ENCODE results near the gene CDH12.

The CDH12 gene

GRCh38 chr5:21858441-21858840, 994.7 kb downstream of the CDH12 start:
- no peaks in the 10 kb centered on the region for H3K9me3 ChIP-seq (ENCODE audit: control insufficient read depth, low read length)
- H3K27ac ChIP-seq (ENCODE audit: low read depth, low read length, severe bottlenecking): no peak overlapping the region
- WGBS, 2 experiments (ENCODE audit: insufficient coverage in 2 of 2): no CpG with 5 or more reads among the region's 2 CpGs
- no peaks in the 10 kb centered on the region for H3K4me1 ChIP-seq (ENCODE audit: control insufficient read depth, insufficient read depth, low read length, poor library complexity, severe bottlenecking)
- no peak overlapping the region for H3K4me3 ChIP-seq (ENCODE audit: extremely low read depth, insufficient read depth, low read length, poor library complexity, severe bottlenecking)
- H3K36me3 ChIP-seq (ENCODE audit: control insufficient read depth, insufficient read depth, low read length): no peaks in the 10 kb centered on the region

- Histone ChIP-seq H3K27ac (ENCODE audit: low read depth, low read length, severe bottlenecking) (no peak overlapping the region), H3K4me3 (ENCODE audit: extremely low read depth, insufficient read depth, low read length, poor library complexity, severe bottlenecking) (no peak overlapping the region), H3K36me3 (ENCODE audit: control insufficient read depth, insufficient read depth, low read length) (no peaks in the 10 kb centered on the region), H3K9me3 (ENCODE audit: control insufficient read depth, low read length) (no peaks in the 10 kb centered on the region), H3K4me1 (ENCODE audit: control insufficient read depth, insufficient read depth, low read length, poor library complexity, severe bottlenecking) (no peaks in the 10 kb centered on the region)
- WGBS, 2 experiments (ENCODE audit: insufficient coverage in 2 of 2): 89 to 100% methylated on average over 1 of the region's 3 CpGs
These were observed 996.2 kb downstream of the CDH12 start for GRCh38 chr5:21856987-21857386.

- no peak overlapping the region for H3K27ac ChIP-seq (ENCODE audit: low read depth, low read length, severe bottlenecking)
- no peaks in the 10 kb centered on the region for H3K4me1 ChIP-seq (ENCODE audit: control insufficient read depth, insufficient read depth, low read length, poor library complexity, severe bottlenecking)
- WGBS, 2 experiments (ENCODE audit: insufficient coverage in 2 of 2): 72 to 95% methylated on average over 2 of the region's 2 CpGs
- no peaks in the 10 kb centered on the region for H3K36me3 ChIP-seq (ENCODE audit: control insufficient read depth, insufficient read depth, low read length)
- H3K4me3 ChIP-seq (ENCODE audit: extremely low read depth, insufficient read depth, low read length, poor library complexity, severe bottlenecking): no peak overlapping the region
- H3K9me3 ChIP-seq (ENCODE audit: control insufficient read depth, low read length): no peaks in the 10 kb centered on the region
These were observed 1005.8 kb downstream of the CDH12 start for GRCh38 chr5:21847300-21847699.

GRCh38 chr5:21844960-21845359, 1008.2 kb downstream of the CDH12 start:
- no peak overlapping the region for H3K4me3 ChIP-seq (ENCODE audit: extremely low read depth, insufficient read depth, low read length, poor library complexity, severe bottlenecking)
- no CpG with 5 or more reads among the region's 1 CpG for WGBS, 2 experiments (ENCODE audit: insufficient coverage in 2 of 2)
- H3K36me3 ChIP-seq (ENCODE audit: control insufficient read depth, insufficient read depth, low read length): no peaks in the 10 kb centered on the region
- no peaks in the 10 kb centered on the region for H3K9me3 ChIP-seq (ENCODE audit: control insufficient read depth, low read length)
- H3K27ac ChIP-seq (ENCODE audit: low read depth, low read length, severe bottlenecking): no peak overlapping the region
- no peaks in the 10 kb centered on the region for H3K4me1 ChIP-seq (ENCODE audit: control insufficient read depth, insufficient read depth, low read length, poor library complexity, severe bottlenecking)

GRCh38 chr5:21834863-21835262, 1018.3 kb downstream of the CDH12 start:
- no peaks in the 10 kb centered on the region for H3K36me3 ChIP-seq (ENCODE audit: control insufficient read depth, insufficient read depth, low read length)
- H3K4me1 ChIP-seq (ENCODE audit: control insufficient read depth, insufficient read depth, low read length, poor library complexity, severe bottlenecking): no peaks in the 10 kb centered on the region
- H3K27ac ChIP-seq (ENCODE audit: low read depth, low read length, severe bottlenecking): no peak overlapping the region
- no peak overlapping the region for H3K4me3 ChIP-seq (ENCODE audit: extremely low read depth, insufficient read depth, low read length, poor library complexity, severe bottlenecking)
- no peaks in the 10 kb centered on the region for H3K9me3 ChIP-seq (ENCODE audit: control insufficient read depth, low read length)

- 89 to 94% methylated on average over 3 to 4 of the region's 6 CpGs for WGBS, 2 experiments (ENCODE audit: insufficient coverage in 2 of 2)
- H3K36me3 ChIP-seq (ENCODE audit: control insufficient read depth, insufficient read depth, low read length): no peaks in the 10 kb centered on the region
- H3K4me3 ChIP-seq (ENCODE audit: extremely low read depth, insufficient read depth, low read length, poor library complexity, severe bottlenecking): no peak overlapping the region
- H3K27ac ChIP-seq (ENCODE audit: low read depth, low read length, severe bottlenecking): no peak overlapping the region
- H3K4me1 ChIP-seq (ENCODE audit: control insufficient read depth, insufficient read depth, low read length, poor library complexity, severe bottlenecking): no peaks in the 10 kb centered on the region
- no peaks in the 10 kb centered on the region for H3K9me3 ChIP-seq (ENCODE audit: control insufficient read depth, low read length)
These were observed 1021.9 kb downstream of the CDH12 start for GRCh38 chr5:21831145-21831787.

GRCh38 chr5:21826884-21827283, 1026.3 kb downstream of the CDH12 start:
- H3K36me3 ChIP-seq (ENCODE audit: control insufficient read depth, insufficient read depth, low read length): no peaks in the 10 kb centered on the region
- H3K27ac ChIP-seq (ENCODE audit: low read depth, low read length, severe bottlenecking): no peak overlapping the region
- 71% methylated on average over 1 of the region's 1 CpG; no CpG with 5 or more reads in 1 of the 2 experiments for WGBS, 2 experiments (ENCODE audit: insufficient coverage in 2 of 2)
- no peak overlapping the region for H3K4me3 ChIP-seq (ENCODE audit: extremely low read depth, insufficient read depth, low read length, poor library complexity, severe bottlenecking)
- no peaks in the 10 kb centered on the region for H3K9me3 ChIP-seq (ENCODE audit: control insufficient read depth, low read length)
- no peaks in the 10 kb centered on the region for H3K4me1 ChIP-seq (ENCODE audit: control insufficient read depth, insufficient read depth, low read length, poor library complexity, severe bottlenecking)

- H3K9me3 ChIP-seq (ENCODE audit: control insufficient read depth, low read length): no peaks in the 10 kb centered on the region
- H3K36me3 ChIP-seq (ENCODE audit: control insufficient read depth, insufficient read depth, low read length): no peaks in the 10 kb centered on the region
- H3K27ac ChIP-seq (ENCODE audit: low read depth, low read length, severe bottlenecking): no peak overlapping the region
- no peak overlapping the region for H3K4me3 ChIP-seq (ENCODE audit: extremely low read depth, insufficient read depth, low read length, poor library complexity, severe bottlenecking)
- no peaks in the 10 kb centered on the region for H3K4me1 ChIP-seq (ENCODE audit: control insufficient read depth, insufficient read depth, low read length, poor library complexity, severe bottlenecking)
- no CpG with 5 or more reads among the region's 1 CpG for WGBS, 2 experiments (ENCODE audit: insufficient coverage in 2 of 2)
These were observed 1029.6 kb downstream of the CDH12 start for GRCh38 chr5:21823588-21823987.

GRCh38 chr5:21823076-21823574, 1030.0 kb downstream of the CDH12 start:
- Histone ChIP-seq H3K36me3 (ENCODE audit: control insufficient read depth, insufficient read depth, low read length) (no peaks in the 10 kb centered on the region), H3K4me1 (ENCODE audit: control insufficient read depth, insufficient read depth, low read length, poor library complexity, severe bottlenecking) (no peaks in the 10 kb centered on the region), H3K9me3 (ENCODE audit: control insufficient read depth, low read length) (no peaks in the 10 kb centered on the region), H3K27ac (ENCODE audit: low read depth, low read length, severe bottlenecking) (no peak overlapping the region), H3K4me3 (ENCODE audit: extremely low read depth, insufficient read depth, low read length, poor library complexity, severe bottlenecking) (no peak overlapping the region)
- 60% methylated on average over 1 of the region's 2 CpGs; no CpG with 5 or more reads in 1 of the 2 experiments for WGBS, 2 experiments (ENCODE audit: insufficient coverage in 2 of 2)

GRCh38 chr5:21820527-21820926, 1032.6 kb downstream of the CDH12 start:
- Histone ChIP-seq H3K4me3 (ENCODE audit: extremely low read depth, insufficient read depth, low read length, poor library complexity, severe bottlenecking) (no peak overlapping the region), H3K4me1 (ENCODE audit: control insufficient read depth, insufficient read depth, low read length, poor library complexity, severe bottlenecking) (no peaks in the 10 kb centered on the region), H3K27ac (ENCODE audit: low read depth, low read length, severe bottlenecking) (no peak overlapping the region), H3K9me3 (ENCODE audit: control insufficient read depth, low read length) (no peaks in the 10 kb centered on the region), H3K36me3 (ENCODE audit: control insufficient read depth, insufficient read depth, low read length) (no peaks in the 10 kb centered on the region)
- whole genome bisulfite sequencing, 2 experiments (ENCODE audit: insufficient coverage in 2 of 2): 90% methylated on average over 1 of the region's 5 CpGs; no CpG with 5 or more reads in 1 of the 2 experiments

- H3K4me1 ChIP-seq (ENCODE audit: control insufficient read depth, insufficient read depth, low read length, poor library complexity, severe bottlenecking): no peaks in the 10 kb centered on the region
- WGBS, 2 experiments (ENCODE audit: insufficient coverage in 2 of 2): no CpG with 5 or more reads among the region's 1 CpG
- no peak overlapping the region for H3K4me3 ChIP-seq (ENCODE audit: extremely low read depth, insufficient read depth, low read length, poor library complexity, severe bottlenecking)
- no peak overlapping the region for H3K27ac ChIP-seq (ENCODE audit: low read depth, low read length, severe bottlenecking)
- H3K9me3 ChIP-seq (ENCODE audit: control insufficient read depth, low read length): no peaks in the 10 kb centered on the region
- H3K36me3 ChIP-seq (ENCODE audit: control insufficient read depth, insufficient read depth, low read length): no peaks in the 10 kb centered on the region
These were observed 1034.8 kb downstream of the CDH12 start for GRCh38 chr5:21818370-21818720.
